ENCODE results near the gene SLF2. TPM values are rescaled to one million over a fixed set of nuclear protein-coding genes. Genes with fewer than 3 reads are reported as not detected.
A peak's percentile ranks its signal among the peaks of the same experiment; 100 is the strongest.

SLF2 gene
- total and polyA plus RNA-seq, 2 donors from 2014 or later, result 6.7 to 29.6 TPM

- Histone ChIP-seq H3K9ac (ENCODE audit: low read length in 3 of 3) (no peak overlapping the region), H3K4me1 (ENCODE audit: control insufficient read depth in 2 of 3, insufficient read depth in 2 of 3, low read depth in 1 of 3, low read length in 3 of 3) (peaks cover 0 to 6% (median 3%) of the 10 kb centered on the region in 3 donors), H3K4me3 (ENCODE audit: low read length in 3 of 3) (no peak overlapping the region), H3K27ac (ENCODE audit: low read depth in 2 of 2, low read length in 2 of 2) (no peak overlapping the region), H3K36me3 (ENCODE audit: control insufficient read depth in 2 of 3, insufficient read depth in 3 of 3, low read length in 3 of 3) (no peaks in the 10 kb centered on the region), H3K27me3 (ENCODE audit: control insufficient read depth, insufficient read depth, low read length) (no peaks in the 10 kb centered on the region), H3K9me3 (ENCODE audit: control insufficient read depth in 2 of 3, insufficient read depth in 1 of 3, low read length in 3 of 3) (no peaks in the 10 kb centered on the region)
- no peak for TF ChIP-seq CTCF (IDR thresholded peaks at IDR 0.05; ENCODE audit: borderline replicate concordance, extremely low read depth, insufficient read depth)
- no peak for DNase-seq
- FAIRE-seq, result no peak
- intact Hi-C loops (cut with DNase I), result loop anchor here (10.0 kb wide), 1 partner anchor 309 kb away; no protein-coding TSS in a partner anchor
These were observed 38.9 kb upstream of the SLF2 start for GRCh38 chr10:100873827-100874326.

DNA sequence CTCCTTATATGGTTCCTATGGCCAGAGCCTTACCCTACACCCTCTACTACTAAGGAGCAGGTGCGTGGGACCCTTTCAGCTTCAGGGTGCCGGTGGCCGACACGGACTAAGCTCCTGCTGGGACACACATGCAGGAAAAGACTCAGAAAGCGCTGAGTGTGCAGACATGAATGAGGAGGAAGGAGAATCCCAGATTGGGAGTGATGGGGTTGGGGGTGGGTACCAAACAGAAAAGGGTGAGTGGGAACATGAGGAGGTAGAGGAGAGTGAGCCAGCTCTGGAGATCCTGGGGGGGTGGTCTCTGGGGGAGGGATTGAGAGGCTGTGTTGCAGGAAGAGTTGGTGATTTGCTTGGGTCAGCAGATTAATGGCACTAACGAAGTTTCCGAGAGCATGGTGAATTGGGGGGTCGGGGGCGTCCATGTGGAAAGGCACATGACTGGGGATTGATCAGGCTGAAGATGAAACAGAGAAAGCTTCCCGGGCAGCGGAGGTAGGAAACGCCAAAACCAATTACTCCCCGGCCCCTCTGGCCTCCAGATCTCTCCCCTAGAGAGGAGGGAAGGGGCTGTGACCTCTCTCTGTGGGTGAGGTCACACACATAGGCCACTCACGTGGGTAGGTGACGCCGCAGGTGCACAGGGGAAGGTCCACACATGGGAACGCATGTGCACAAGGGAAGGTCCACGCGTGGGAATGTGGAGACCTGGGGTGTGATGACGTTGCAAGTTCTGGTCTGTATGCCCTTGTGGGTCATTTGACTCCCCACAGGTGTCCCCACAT is 37.9 kb upstream of the SLF2 start:
- no peaks in the 10 kb centered on the region for H3K9me3 ChIP-seq (ENCODE audit: control insufficient read depth in 2 of 3, insufficient read depth in 1 of 3, low read length in 3 of 3)
- no peaks in the 10 kb centered on the region for H3K36me3 ChIP-seq (ENCODE audit: control insufficient read depth in 2 of 3, insufficient read depth in 3 of 3, low read length in 3 of 3)
- H3K4me1 ChIP-seq (ENCODE audit: control insufficient read depth in 2 of 3, insufficient read depth in 2 of 3, low read depth in 1 of 3, low read length in 3 of 3), result peaks cover 0 to 6% (median 3%) of the 10 kb centered on the region in 3 donors
- intact Hi-C loops (cut with DNase I), result loop anchor here (10.0 kb wide), 1 partner anchor 310 kb away; no protein-coding TSS in a partner anchor
- H3K27me3 ChIP-seq (ENCODE audit: control insufficient read depth, insufficient read depth, low read length), result no peaks in the 10 kb centered on the region
- no peak overlapping the region for H3K9ac ChIP-seq (ENCODE audit: low read length in 3 of 3)
- TF ChIP-seq CTCF (IDR thresholded peaks at IDR 0.05; ENCODE audit: borderline replicate concordance, extremely low read depth, insufficient read depth), result no peak
- FAIRE-seq (no peak), DNase-seq (peak in 2 of 5 donors; percentile 52 to 59)
- H3K4me3 ChIP-seq (ENCODE audit: low read length in 3 of 3), result no peak overlapping the region
- no peak overlapping the region for H3K27ac ChIP-seq (ENCODE audit: low read depth in 2 of 2, low read length in 2 of 2)

DNA sequence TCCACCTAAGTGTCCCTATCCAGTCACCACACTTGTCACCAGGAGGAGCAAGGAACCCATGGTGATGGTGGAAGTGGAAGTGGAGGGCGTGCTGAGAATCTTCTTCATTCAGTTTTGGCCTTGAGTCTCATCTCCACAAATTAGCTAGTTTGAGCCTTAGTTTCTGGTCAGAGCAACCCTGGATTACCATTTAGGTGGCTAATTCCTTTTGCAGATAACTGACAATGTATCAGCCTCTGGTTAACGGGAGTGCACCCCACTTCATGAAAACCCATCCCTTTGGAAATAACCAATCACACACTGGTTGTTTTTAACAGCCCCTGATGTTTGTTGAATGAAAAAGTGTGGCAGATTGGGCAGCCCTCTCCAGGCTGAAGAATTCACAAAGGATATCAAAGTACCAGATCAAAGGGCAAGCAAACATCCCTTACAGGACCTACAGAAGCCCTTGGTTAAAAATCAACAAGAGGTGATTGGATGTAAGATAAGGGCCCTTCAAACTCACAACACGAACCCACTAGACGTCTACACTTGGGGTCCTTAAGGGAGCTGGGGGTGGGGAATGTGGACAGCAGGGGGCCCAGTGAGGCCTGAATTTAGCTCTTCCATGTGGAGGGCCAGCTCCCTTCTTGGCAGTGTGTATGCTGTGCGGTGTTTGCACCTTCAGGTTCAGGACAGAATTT is 37.1 kb upstream of the SLF2 start:
- Histone ChIP-seq H3K27ac (ENCODE audit: low read depth in 2 of 2, low read length in 2 of 2) (no peak overlapping the region), H3K27me3 (ENCODE audit: control insufficient read depth, insufficient read depth, low read length) (no peaks in the 10 kb centered on the region), H3K4me3 (ENCODE audit: low read length in 3 of 3) (no peak overlapping the region), H3K9ac (ENCODE audit: low read length in 3 of 3) (no peak overlapping the region), H3K9me3 (ENCODE audit: control insufficient read depth in 2 of 3, insufficient read depth in 1 of 3, low read length in 3 of 3) (no peaks in the 10 kb centered on the region), H3K36me3 (ENCODE audit: control insufficient read depth in 2 of 3, insufficient read depth in 3 of 3, low read length in 3 of 3) (no peaks in the 10 kb centered on the region), H3K4me1 (ENCODE audit: control insufficient read depth in 2 of 3, insufficient read depth in 2 of 3, low read depth in 1 of 3, low read length in 3 of 3) (peaks cover 0 to 6% (median 3%) of the 10 kb centered on the region in 3 donors)
- FAIRE-seq (no peak), DNase-seq (peak in 1 of 5 donors; percentile 32)
- intact Hi-C loops (cut with DNase I), result loop anchor here (10.0 kb wide), 1 partner anchor 311 kb away; no protein-coding TSS in a partner anchor
- no peak for TF ChIP-seq CTCF (IDR thresholded peaks at IDR 0.05; ENCODE audit: borderline replicate concordance, extremely low read depth, insufficient read depth)

Data from kidney (tissue), 14 donors.